NCI-H748 (cell line): Measurements from ENCODE around the gene UNKL.

Source experiments
- DNase-seq: peaks from one replicate; lab custom pipeline; 2025; ENCODE audit not compliant: unreplicated experiment; lab: John Stamatoyannopoulos, UW

Gene UNKL

DNA sequence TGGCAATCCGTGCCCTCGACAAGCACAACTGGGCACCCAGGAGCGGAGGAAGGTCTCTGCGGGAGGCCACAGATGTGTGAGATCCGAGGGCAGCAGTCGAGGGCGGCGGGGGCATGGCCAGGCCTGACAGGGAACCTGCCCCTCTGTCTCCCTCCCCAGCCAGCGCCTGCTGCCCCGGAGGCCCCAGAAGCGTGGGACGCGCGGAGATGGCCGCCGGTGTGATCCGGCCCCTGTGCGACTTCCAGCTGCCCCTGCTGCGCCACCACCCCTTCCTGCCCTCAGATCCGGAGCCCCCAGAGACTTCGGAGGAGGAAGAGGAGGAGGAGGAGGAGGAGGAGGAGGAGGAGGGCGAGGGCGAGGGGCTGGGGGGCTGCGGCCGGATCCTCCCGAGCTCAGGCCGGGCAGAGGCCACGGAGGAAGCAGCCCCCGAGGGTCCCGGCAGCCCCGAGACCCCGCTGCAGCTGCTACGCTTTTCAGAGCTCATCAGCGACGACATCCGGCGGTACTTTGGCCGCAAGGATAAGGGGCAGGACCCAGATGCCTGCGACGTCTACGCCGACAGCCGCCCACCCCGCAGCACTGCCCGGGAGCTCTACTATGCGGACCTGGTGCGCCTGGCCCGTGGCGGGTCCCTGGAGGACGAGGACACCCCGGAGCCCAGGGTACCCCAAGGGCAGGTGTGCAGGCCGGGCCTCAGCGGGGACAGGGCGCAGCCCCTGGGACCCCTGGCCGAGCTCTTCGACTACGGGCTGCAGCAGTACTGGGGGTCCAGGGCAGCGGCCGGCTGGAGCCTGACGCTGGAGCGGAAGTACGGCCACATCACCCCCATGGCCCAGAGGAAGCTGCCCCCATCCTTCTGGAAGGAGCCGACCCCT is 18.1 kb upstream of the UNKL start:
- no peak for DNase-seq

DNA sequence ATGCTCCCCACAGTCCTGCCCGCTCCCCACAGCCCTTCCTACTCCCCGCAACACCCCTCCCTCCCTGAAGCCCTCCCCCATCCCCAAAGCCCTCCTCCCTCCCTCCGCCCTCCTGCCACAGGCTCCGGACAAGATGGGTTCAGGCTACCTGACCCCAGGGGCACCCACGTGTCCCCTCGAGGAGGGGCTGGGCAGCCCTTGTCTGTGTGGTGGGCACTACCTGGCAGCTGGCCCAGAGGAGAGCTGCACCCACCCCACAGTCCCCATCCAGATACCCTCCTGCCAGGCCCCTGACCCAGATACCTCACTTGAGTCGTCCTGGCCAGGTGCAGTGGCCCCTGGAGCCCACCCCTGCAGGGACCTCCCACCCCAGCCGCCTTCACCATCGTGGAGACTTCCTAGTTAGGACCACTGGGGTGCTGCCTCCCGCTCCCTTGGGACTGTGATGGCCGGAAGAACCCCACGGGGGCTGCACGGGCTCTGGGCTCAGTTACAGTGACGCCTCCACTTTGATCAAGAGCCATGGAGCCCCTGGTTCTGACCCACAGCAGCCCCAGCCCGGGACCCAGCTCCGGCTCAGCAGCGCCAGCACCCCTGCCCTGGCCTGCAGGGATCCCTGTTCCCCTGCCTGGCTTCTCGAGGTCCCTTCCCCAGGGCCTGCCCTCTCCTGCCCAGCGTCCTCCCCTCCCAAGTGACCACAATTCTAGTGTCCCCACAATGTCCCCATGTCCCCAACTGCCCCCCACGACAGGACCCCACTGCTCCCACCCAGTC is 17.2 kb upstream of the UNKL start:
- DNase-seq, result no peak

DNA sequence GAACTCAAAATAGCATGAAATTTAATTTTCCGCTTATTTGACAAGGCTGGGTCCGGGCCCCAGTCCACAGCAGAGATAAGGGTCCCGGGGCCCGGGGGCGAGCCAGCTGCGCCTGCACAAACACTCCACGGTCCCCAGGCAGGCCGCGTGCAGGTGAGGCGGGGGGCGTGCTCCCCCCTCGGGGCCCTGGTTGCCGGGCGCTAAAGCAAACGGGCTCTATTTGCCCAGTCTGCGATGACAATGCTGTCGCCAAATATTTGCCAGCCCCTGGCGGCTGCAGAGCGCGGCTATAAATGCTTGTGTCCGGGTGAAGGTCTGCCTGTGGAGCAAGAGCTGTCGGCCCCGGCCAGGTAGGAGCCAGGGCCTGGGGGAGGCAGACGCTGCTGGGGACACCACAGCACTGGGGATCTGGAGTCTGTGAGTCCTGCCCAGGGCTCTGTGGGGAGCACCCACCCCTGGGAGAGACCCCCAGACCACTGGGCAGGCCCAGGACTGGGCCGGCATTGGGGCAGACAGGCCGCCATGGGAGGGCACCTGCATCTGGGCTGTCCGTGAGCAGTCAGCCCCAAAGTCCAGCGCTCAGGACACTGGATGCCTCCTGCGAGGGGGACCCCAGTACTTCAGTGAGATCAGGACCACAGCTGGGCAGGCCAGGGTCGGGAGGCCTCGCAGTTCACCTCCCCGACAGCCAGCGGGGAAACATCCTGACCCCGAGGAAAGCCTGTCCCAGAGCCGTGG is 16.4 kb upstream of the UNKL start, which contains the start of gene PERCC1:
Gene PERCC1 (plus strand): TSS at position 320 of the 738 bp plus-strand sequence. CDS start 1,516 bp downstream, outside the sequence.
- DNase-seq, result peak; percentile 60

DNA sequence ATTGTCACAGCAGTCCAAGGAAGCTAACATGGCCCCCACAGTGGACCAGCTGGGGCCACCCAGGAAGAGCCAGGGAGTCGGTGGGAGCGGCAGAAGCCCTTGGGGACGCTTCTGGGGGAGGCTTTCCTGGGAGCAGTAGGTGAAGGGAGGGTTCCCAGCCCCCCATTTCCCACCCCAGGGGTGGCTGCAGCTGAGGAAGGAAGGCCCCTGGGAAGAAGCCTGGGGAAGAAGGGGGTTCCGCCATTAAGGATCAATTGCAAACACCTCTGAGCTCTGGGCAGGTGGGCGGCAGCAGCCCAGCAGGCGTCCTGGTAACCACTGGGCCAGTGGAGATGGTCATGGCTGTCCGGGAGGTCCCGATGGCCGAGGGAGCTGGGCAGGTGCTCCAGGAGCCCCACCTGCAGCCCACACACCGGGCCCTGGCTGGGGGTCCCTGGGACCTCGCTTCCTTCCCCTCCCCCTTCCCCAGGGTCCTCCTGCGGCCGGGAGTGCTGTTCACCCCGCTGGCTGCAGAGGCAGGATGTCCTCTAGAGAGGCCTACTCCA is 15.8 kb upstream of the UNKL start:
- no peak for DNase-seq

DNA sequence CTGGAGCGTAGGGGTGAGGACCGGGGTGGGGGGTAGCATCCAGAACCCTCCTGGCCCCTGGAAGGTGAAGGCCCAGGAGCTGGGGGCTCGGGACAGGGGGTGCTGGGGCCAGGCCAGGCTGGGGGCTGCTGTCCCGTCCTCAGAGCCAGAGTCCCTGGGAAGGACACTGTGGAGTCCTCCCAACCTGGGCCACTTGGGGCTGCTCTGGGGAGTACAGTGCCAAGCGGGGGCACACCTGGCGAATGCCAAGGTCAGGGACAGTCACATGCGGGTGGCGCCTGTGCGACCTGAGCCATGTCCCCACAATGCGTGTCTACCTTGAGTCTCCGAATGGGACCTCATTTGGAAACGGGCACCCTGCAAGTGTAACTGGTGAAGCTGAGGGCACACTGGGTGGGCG is 15.1 kb upstream of the UNKL start:
- no peak for DNase-seq

DNA sequence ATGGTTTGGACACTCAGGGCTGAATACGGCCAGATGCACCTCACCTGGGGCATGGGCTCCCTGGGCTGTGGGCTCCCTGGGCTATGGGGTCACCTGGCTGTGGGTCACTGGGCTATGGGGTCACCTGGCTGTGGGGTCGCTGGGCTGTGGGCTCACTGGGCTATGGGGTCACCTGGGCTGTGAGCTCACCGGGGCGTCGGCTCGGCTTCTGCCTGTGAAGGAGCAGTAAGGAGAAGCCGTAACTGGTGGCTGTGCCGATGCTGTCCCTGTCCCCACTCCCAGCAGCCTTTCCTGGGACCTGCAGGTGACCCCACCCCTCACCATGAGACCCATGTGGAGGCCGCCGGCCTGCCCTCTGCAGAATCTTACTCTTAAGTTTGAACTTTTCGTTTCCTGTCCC is 14.5 kb upstream of the UNKL start:
- DNase-seq, result no peak

DNA sequence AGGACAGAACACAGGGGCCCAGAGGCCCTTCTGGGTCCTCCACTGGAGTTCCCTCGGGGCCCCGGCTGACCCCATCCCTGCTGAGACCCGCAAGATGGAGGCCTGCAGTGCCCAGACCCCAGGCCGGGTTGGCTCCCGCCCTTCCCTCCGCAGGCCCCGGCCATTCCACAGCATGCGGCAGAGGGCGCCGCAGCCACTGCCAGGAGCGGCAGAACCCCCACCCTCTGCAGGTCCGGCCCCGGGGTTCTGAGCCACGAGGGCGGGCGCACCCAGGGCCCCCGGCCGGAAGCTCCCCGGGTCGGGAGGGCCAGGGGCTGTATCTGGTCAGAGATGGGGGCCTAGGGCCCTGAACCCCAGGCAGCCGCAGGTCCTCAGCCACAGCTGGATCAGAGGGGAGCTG is 14.0 kb upstream of the UNKL start:
- no peak for DNase-seq

DNA sequence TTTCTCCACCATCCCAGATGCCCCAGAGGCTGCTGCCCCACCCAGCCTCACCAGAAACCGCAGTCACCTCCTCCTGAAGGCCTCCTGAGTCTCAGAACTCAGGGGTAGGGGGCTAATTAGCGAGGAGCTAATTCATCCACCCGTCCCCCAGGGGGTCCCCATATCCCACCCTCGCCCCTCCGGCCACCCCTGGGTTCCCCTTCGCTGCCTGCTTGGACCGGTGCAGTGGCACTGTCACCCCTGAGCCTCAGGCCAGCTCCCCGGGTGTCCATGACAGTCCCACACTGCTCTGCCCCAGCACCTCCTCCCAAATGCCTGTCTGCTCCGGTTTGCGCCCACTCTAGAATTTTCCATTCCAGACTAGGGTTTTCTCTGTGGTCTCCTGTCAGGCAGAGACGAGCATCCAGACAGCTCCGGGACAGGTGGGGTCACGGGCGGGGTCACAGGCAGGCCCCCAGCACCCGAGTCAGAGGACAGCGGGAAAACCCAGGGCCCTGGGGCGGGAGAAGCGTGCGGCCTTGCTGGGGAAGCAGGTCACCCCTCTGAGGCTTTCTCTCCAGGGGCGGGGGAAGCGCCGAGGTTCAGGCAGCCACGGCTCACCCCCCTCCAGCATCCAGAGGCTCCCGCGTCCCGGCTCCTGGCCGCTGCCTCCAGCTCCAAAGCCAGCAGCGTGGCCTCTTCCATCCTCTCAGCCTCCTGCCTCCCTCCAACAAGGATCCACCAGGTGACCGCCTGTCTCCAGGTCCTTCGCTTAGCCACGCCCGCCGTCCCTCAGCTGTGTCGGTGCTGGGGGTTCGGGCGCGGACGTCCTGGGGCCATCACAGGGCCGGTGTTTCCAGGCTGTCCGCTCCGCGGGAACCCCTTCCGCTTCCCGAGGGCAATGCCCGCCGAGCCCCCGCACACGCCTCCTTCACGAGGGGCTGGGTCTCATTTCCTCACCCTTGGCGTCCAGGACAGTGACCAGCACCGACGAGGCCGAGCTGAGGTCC is 13.3 kb upstream of the UNKL start:
- DNase-seq, result no peak

DNA sequence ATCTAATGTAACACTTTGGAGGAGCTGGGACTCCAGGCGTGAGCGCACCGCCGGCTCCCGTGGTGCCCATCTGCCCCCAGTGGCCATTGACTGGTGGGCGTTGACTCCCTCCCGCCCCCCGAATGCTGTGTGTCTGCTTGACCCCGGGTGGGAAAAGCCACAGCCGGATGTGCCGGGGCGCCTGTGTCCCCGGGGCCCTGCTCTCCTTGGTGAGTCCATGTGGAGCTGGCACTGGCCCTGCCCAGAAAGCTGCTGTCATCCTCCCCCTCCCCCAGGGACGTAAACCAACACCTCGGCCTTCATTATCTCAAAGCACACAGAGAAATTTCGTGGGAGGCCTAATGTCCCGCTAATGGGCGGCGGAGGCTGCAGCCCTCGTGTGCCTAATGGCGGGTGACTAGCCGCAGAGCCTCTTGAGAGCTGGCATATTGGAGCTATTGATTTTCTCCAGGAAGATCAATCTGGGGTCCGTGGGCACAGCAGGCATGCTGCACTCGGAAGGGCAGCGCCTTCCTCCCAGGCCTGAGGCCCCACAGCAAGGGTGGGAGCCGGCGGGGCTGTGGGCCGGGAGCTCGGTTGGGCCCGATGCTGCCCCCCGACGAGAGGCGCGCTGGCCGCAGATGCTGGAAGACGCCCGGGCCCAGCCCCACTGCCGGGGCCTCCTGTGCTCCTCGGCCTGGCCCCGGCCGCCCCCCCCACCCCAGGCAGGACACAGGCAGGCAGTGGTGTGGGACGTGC is 12.4 kb upstream of the UNKL start:
- DNase-seq, result peak; percentile 25

DNA sequence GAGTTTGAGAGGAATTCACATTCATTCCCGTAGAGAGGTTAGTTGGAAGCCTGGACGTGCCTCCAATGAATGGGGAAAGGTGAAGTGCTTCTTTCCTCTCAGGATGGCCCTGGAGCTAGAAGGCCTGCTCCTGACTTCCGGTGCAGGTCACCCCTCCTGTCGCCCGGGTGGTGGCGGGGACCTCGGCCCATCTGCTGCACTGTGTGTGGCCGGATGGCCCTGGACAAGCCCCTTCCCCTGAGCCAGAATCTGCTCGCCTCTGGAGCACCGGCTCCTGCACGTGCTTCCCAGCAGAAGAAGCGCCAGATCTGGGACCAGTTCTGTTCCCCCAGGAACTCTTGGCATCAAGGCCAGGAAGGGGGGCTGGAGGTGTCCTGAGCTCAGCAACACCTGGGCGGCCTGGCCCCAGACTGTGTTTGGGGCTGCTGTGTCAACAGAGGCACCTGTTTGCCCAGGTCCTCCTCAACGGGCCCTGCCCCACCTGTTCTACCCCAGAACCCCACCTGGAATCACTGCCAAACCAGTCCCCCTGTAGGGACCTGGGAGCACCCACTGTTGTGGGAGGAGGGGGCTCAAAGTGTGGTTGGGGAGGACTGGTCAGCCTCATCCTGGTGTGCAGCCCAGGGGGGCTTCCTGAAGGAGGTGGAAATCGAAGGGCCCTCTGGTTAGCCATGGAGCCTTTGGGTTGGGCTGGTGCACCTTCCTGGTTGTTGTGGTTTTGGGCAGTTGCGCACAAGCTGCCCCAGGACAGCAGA is 11.3 kb upstream of the UNKL start:
- DNase-seq, result no peak

DNA sequence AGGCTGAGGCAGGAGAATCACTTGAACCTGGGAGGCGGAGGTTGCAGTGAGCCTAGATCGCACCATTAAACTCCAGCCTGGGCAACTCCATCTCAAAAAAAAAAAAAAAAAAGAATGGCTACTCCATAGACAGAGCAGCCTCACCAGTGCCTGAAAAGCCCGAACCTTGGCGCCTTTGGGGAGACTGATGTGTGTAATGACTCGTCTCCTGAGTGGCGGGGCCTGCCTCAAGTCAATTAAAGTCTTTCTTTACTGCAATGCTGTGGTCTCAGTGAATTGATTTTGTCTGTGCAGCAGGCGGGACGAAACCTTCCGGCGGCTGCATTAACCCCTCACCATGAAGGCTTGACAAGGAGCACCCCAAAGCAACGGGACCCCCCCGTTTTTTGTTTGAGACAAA is 9.5 kb upstream of the UNKL start:
- no peak for DNase-seq

DNA sequence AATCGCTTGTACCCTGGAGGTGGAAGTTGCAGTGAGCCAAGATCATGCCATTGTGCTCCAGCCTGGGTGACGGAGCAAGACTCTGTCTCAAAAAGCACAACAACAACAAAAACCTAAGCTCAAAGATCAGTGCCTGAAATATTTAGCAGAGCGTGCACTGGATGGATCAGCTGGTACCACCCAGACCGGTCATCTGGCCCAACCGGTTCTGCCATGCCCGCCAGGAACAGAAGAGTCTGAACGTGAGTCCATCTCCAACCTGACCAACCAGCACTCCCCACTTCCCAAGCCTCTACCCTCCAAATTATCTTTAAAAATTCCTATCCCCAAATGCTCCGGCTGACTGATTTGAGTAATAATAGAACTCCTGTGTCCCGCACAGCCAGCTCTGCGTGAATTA is 7.6 kb upstream of the UNKL start:
- DNase-seq, result no peak

DNA sequence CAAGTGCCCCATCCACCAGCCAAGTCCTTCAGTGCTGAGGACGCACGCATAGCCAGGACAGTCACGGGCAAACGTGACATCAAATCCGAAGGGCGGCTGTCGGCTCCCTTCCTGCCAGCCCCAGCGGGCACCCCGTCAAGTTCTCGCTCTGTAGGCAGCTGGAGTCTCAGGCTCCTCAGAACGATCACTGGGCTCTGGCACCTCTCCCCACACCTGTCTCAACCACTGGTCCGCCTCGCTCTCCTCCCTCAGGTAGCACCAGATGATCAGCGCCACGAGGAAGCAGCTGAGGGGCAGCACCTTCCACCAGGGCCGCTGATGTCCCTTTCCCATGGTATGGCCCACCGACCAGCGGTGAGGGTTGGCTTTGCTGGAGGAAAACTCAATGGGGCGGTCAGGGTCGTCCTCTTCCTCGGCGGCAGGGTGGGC is 5.6 kb upstream of the UNKL start:
- peak; percentile 25 for DNase-seq

DNA sequence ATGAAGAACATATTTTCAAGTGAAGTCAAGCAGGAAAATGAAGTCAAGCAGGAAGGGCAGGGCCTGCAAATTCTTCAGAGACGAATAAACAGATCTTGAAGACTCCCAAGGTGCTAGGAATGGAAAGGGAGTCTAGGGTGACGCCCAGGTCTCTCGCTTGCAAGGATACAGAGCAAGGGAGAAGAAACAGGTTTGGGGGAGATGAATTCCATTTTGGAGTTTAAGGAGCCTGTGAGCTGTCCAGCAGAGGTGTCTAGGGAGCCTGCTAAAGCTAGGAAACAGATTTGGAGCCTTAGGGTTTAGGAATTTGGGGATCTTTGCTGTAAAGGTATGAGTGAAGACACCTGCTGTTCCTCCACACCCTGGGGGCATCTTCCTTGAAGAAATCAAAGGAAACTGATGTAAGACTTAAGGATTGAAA is 2.0 kb upstream of the UNKL start:
- no peak for DNase-seq

DNA sequence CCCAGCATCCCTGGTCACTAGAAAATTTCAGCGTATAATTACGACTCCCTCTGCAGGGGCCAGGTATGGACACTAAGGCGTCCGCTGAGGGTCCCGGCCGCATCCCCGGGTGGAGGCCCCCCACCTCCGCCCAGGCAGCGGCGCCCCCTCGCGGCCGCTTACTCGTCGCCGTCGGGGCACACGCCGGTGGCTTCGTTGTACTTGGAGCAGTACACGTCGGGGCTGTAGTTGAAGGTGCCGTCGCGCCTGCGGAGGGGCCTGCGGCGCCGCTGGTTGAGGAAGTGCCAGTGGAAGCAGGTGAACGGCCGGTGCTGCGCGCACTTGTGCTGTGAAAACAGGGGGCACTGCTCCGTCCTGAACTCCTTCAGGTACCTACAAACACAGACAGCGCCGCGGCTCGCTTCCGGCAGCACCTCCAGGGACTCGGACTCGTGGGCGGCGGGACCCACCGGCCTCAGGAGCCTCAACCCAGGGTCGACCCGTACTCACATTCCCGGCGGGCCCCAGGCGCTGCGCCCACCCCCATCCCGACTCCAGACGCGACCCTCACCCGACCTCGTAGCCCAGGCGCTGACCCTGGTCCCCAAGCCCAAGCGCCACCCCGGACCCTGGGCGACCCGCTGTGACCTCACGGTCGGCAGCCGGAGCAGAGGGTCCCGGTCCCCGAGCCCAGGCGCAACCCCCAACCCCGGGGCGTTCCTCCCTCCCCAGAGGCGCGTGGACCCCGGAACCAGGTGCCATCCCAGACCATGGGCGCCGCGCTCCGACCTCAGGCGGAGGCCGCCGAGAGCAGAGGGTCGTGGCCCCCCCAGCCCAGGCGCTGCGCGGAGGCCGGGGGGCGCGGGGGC is 596 bp downstream of the UNKL start:
- DNase-seq, result peak; percentile 62

DNA sequence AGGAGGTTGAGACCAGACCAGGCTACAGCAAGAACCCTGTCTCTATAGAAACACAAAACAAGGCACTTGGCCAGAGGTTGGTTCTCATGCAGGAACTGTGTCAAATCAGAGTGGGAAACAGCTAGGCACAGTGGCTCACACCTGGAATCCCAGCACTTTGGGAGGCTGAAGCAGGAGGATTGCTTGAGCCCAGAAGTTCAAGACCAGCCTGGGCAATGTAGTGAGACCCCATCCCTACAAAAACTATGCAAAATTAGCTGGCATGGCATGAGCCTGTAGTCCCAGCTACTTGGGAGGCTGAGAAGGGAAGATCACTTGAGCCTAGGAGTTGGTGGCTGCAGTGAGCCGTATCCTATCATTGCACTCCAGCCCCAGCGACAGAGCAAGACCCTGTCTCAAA is 1.7 kb downstream of the UNKL start:
- DNase-seq, result no peak

DNA sequence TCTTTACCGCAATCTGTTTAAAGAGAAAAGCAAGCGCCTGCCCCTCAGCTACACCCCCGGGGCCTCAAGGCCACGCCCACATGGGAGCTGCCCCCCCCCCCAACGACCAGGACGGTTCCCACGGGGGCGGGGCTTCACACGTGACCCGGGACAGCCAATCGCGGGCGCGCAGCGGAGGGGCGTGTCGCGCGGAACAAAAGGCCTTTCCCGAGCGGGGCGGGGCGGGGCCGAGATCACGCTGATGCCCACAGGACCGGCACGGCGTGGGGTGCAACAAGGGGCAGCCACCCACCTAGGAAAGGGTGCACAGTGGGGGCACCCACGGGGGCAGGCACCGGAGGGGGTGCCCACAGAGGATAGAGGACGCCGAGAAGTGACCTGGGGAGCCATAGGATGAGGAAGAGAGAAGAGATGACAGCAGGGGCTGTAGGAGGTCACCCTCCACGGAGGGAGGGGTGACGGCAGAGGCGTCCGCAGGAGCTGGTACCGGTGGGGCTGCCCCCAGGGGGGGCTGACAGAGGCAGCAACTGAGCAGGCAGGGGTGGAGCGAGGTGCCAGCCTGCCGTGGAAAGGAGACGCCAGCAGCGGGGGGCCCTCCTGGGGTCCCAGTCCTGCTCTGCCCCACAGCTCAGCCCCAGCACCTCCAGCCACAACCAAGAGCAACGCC is 6.2 kb downstream of the UNKL start:
- DNase-seq, result peak; percentile 79
